WERI-Rb-1 (cell line): ENCODE results near the gene CHD1L.

Experiments used
- DNase-seq: peaks from one replicate; pipeline ENCODE4 v3.0.0-alpha.2; 2020
- H3K27ac ChIP-seq: fragments of 250-450 bp; sonication (Bioruptor Pico); 2 replicates; pipeline ENCODE4 v1.5.1; 2020; ENCODE audit warnings: mild to moderate bottlenecking, moderate library complexity
- H3K27me3 ChIP-seq: fragments of 250-450 bp; sonication (Bioruptor Pico); 2 replicates; pipeline ENCODE4 v1.5.1; 2021; ENCODE audit warnings: mild to moderate bottlenecking, low read depth, moderate library complexity; ENCODE audit not compliant: insufficient read depth, severe bottlenecking
- H3K36me3 ChIP-seq: fragments of 250-450 bp; sonication (Bioruptor Pico); 2 replicates; pipeline ENCODE4 v1.5.1; 2020; ENCODE audit warnings: mild to moderate bottlenecking, moderate library complexity
- H3K4me3 ChIP-seq: 2 replicates; pipeline ENCODE4 v1.5.1; 2011; ENCODE audit warnings: low read depth, mild to moderate bottlenecking, control low read depth, low read length
- H3K9me3 ChIP-seq: fragments of 250-450 bp; sonication (Bioruptor Pico); 2 replicates; pipeline ENCODE4 v1.5.1; 2021; ENCODE audit warnings: mild to moderate bottlenecking, moderate library complexity; ENCODE audit not compliant: severe bottlenecking
- CTCF ChIP-seq: IDR thresholded peaks from 2 replicates; pipeline ENCODE4 v1.5.1; 2011; ENCODE audit warnings: low read depth, mild to moderate bottlenecking, control low read depth, inconsistent platforms, low read length

The CHD1L gene

GRCh38 chr1:147264158-147264768 lies 21.8 kb downstream of the CHD1L start:
- Histone ChIP-seq H3K27ac (no peak overlapping the region), H3K9me3 (no peaks in the 10 kb centered on the region), H3K4me3 (no peak overlapping the region), H3K27me3 (no peaks in the 10 kb centered on the region), H3K36me3 (peaks cover 90% of the 10 kb centered on the region)
- TF ChIP-seq CTCF = no peak
- no peak for DNase-seq

GRCh38 chr1:147266381-147266780 lies 23.9 kb downstream of the CHD1L start:
- H3K9me3 ChIP-seq = no peaks in the 10 kb centered on the region
- DNase-seq = no peak
- peaks cover 87% of the 10 kb centered on the region for H3K36me3 ChIP-seq

GRCh38 chr1:147267711-147268110 lies 25.2 kb downstream of the CHD1L start:
- Histone ChIP-seq H3K27me3 (no peaks in the 10 kb centered on the region), H3K36me3 (peaks cover 86% of the 10 kb centered on the region), H3K9me3 (no peaks in the 10 kb centered on the region), H3K4me3 (no peak overlapping the region), H3K27ac (no peak overlapping the region)
- DNase-seq = no peak
- TF ChIP-seq CTCF = no peak

More at GRCh38 chr1:147266381-147266780, 23.9 kb downstream of the CHD1L start:
- no peak overlapping the region for H3K27ac ChIP-seq
- no peak for TF ChIP-seq CTCF
- H3K4me3 ChIP-seq = no peak overlapping the region
- H3K27me3 ChIP-seq = no peaks in the 10 kb centered on the region

GRCh38 chr1:147270721-147271120 lies 28.2 kb downstream of the CHD1L start:
- Histone ChIP-seq H3K27me3 (no peaks in the 10 kb centered on the region), H3K36me3 (peaks cover 89% of the 10 kb centered on the region), H3K9me3 (no peaks in the 10 kb centered on the region), H3K27ac (no peak overlapping the region), H3K4me3 (no peak overlapping the region)
- TF ChIP-seq CTCF = no peak
- DNase-seq = no peak

- H3K36me3 ChIP-seq = peaks cover 89% of the 10 kb centered on the region
- no peak overlapping the region for H3K4me3 ChIP-seq
- no peaks in the 10 kb centered on the region for H3K9me3 ChIP-seq
- no peak for DNase-seq
- TF ChIP-seq CTCF = no peak
- no peak overlapping the region for H3K27ac ChIP-seq
- no peaks in the 10 kb centered on the region for H3K27me3 ChIP-seq
These were observed 29.6 kb downstream of the CHD1L start for GRCh38 chr1:147272042-147272441.
